Psoas muscle (tissue), 8 donors: ENCODE measurements around the gene C10orf95. TPM values are rescaled to one million over a fixed set of nuclear protein-coding genes. Genes with fewer than 3 reads are reported as not detected.
"Not testable (repeated sequence)": the region's sequence is repeated elsewhere in the genome, so short reads cannot be mapped to it uniquely, and the experiment has no call there.

ENCODE experiments used
- ATAC-seq, 4 donors: fragments of 200-7000 bp; cut with Tn5 transposase; one replicate each; pipeline ENCODE4 v1.9.1; 2020; ENCODE audit warnings: moderate library complexity in 3 of 4, mild to moderate bottlenecking in 2 of 4
- DNase-seq, 2 donors: peaks; one replicate each; pipeline ENCODE4 v3.0.0-alpha.2; 2020
- H3K27ac ChIP-seq: fragments of 200-600 bp; one replicate; pipeline ENCODE4 v1.8.0; 2022
- H3K27me3 ChIP-seq, 3 donors: fragments of 200-600 bp in 1 of 3; one replicate each; pipeline versions ENCODE4 v1.6.1 to v1.8.0; 2013 to 2022; ENCODE audit warnings: low read length in 2 of 3, mild to moderate bottlenecking in 2 of 3, moderate library complexity in 1 of 3; ENCODE audit not compliant: insufficient read depth in 3 of 3
- H3K36me3 ChIP-seq, 2 donors: fragments of 200-600 bp in 1 of 2; one replicate each; pipeline versions ENCODE4 v1.6.1 to v1.8.0; 2013 to 2022; ENCODE audit warnings: low read depth in 1 of 2, mild to moderate bottlenecking in 1 of 2, moderate library complexity in 1 of 2; ENCODE audit not compliant: insufficient read depth in 1 of 2
- H3K4me1 ChIP-seq: fragments of 200-600 bp; one replicate; pipeline ENCODE4 v1.8.0; 2022
- H3K4me3 ChIP-seq: fragments of 200-600 bp; one replicate; pipeline ENCODE4 v1.8.0; 2022; ENCODE audit warnings: mild to moderate bottlenecking
- H3K9me3 ChIP-seq: fragments of 200-600 bp; one replicate; pipeline ENCODE4 v1.8.0; 2022
- WGBS, 3 donors: extraction: QIAGEN DNeasy Blood & Tissue Kit; methylation state at CpG; one replicate each; pipeline versions ENCODE4 v1.1.6 to v1.1.7; 2013; 5-methylcytosine and 5-hydroxymethylcytosine counted together
- intact Hi-C, 2 donors: fragments of 100-400 bp; cut with DNase I; formaldehyde crosslinking; loops; one replicate each; pipeline versions ENCODE4 v1.11.0 to v1.14.2; 2022
- long read RNA-seq, 2 donors: library from polyadenylated mRNA; unstranded; transcript quantifications; one replicate each; pipeline ENCODE4 v2.0.0, GENCODE V29; 2021
- polyA plus RNA-seq, 3 donors: library from polyadenylated mRNA; stranded (reverse); fragments of 200-250 nt; gene quantifications; one replicate each; pipeline ENCODE4 v1.2.3, GENCODE V29; 2013
- total RNA-seq, 4 donors: library from RNA; stranded (reverse); fragmentation: NEBNext Ultra II Directional in 2 of 4; extraction: Animal tissue kit (Norgen Biotek cat#: 25700) in 2 of 4; gene quantifications; one replicate each; pipeline versions ENCODE4 v1.2.1 to v1.2.4, GENCODE V29; 2021 to 2023
- TF ChIP-seq, protein P1 (sequence below): fragments of 200-600 bp; IDR thresholded peaks from one replicate; pipeline ENCODE4 v1.8.0; 2022; ENCODE audit warnings: antibody characterized with exemption
- donor health status: healthy with polysubstance abuse.
- donor health status: DM: no; HTN: no; CAD: no; lungs with moderate emphysema.
- donor health status: Bipolar disorder and iron deficiency.
- donor health status: healthy.
- donor health status: DM: yes; HTN: yes; CAD: no.
- donor health status: DM: no; HTN: no; CAD: no.
- donor health status: DM: no; HTN: no; CAD: no.
- donor health status: DM: yes; HTN: yes; CAD: no.

The C10orf95 gene, protein sequence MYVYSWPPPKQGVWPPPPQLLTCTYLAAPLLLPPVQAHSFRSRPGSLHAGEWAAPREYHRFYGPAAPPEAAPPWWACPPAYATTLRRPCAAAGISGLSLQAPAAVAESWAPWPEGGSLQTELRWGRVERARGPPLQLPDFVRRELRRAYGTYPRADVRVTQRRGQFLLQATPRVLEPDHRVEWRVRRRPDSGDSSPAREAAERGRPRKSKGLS
- total RNA-seq (not detected), polyA plus RNA-seq (under 1 TPM in 1 of 3 donors, not detected in 2; 0.01 TPM)
- long read RNA-seq, donor 1 = 0 reads
- long read RNA-seq, donor 2 = 0 reads

DNA sequence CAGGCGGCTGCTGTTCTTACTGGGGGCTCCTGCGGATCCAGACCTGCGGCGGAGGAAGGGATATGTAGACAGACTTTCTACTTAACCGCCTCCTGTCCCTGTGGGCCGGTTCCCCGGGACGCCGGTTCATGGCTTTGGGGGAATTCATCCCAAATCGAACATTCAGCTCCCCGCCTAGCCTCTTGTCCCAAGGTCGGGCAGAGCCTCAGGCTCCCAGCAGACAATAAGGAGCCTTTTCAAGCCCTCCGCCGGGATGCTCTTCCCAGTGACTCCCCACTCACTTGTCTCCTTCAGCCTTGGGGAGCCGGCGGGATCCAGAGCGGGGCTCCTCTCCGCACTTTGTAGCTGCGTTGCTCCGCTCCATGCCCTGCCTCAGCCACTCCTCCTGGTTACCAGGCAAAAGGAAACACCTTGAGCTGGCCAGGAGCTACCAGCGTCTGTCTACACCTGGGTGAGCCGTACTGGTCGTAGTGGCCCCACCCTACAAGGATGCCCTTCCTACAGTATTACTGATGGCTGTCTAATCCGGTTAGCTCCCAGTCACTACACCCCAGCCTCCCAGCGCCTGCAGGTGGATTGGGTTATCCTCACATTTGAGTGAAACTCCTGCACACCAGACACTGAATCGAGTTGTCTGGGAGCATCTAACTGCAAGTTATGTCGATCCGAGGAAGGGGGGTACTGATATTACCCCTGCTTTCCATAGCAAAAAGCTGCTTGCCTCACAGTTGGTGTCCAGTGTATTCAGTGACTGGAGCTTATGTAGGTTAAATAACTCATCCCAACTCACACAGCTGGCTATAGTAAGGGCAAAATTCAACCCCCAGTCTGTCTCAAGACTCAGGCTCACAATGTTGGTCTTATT lies at the start of gene C10orf95:
Gene C10orf95 (minus strand): TSS at position 439 of the 865 bp plus-strand sequence. CDS start 450 bp downstream, outside the sequence.
- peak in 1 of 4 donors; percentile 1 for ATAC-seq
- peak within 1 kb of the TSS; percentile 87 for H3K27ac ChIP-seq

DNA sequence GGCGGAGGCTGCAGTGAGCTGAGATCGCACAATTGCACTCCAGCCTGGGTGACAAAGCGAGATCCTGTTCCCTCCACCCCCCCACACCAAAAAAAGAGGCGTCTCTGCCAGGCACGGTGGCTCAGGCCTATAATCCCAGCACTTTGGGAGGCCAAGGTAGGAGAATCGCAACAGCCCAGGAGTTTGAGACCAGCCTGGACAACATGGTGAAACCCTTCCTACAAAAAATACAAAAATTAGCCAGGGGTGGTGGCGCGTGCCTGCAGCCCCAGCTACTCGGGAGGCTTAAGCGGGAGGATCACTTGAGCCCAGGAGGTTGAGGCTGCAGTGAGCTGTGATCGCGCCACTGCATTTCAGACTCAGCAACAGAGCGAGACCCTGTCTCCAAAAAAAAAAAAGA lies 49.3 kb upstream of the C10orf95 start:
- Histone ChIP-seq H3K27ac (peak overlapping the region; percentile 97), H3K4me3 (peak overlapping the region; percentile 94), H3K4me1 (peaks cover 52% of the 10 kb centered on the region)
- DNase-seq, H3K27me3 ChIP-seq, H3K36me3 ChIP-seq, ATAC-seq, H3K9me3 ChIP-seq: not testable (repeated sequence)
- intact Hi-C loops = loop anchor here in 1 of 2 donors (5.0 kb wide), 1 partner anchor 348 kb away; the partner anchor contains the start of gene NOLC1
- 85 to 91% (median 90%) methylated on average over 13 of the region's 13 CpGs for WGBS, 3 donors

More for the DNA sequence above, at the start of gene C10orf95:
- Histone ChIP-seq H3K4me3 (peak within 1 kb of the TSS; percentile 78), H3K9me3 (no peaks in the 10 kb centered on the region), H3K27me3 (no peaks in the 10 kb centered on the region), H3K36me3 (no peaks in the 10 kb centered on the region), H3K4me1 (peaks cover 30% of the 10 kb centered on the region)
- TF ChIP-seq, protein P1, sequence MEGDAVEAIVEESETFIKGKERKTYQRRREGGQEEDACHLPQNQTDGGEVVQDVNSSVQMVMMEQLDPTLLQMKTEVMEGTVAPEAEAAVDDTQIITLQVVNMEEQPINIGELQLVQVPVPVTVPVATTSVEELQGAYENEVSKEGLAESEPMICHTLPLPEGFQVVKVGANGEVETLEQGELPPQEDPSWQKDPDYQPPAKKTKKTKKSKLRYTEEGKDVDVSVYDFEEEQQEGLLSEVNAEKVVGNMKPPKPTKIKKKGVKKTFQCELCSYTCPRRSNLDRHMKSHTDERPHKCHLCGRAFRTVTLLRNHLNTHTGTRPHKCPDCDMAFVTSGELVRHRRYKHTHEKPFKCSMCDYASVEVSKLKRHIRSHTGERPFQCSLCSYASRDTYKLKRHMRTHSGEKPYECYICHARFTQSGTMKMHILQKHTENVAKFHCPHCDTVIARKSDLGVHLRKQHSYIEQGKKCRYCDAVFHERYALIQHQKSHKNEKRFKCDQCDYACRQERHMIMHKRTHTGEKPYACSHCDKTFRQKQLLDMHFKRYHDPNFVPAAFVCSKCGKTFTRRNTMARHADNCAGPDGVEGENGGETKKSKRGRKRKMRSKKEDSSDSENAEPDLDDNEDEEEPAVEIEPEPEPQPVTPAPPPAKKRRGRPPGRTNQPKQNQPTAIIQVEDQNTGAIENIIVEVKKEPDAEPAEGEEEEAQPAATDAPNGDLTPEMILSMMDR = no peak
- 29 to 35% (median 30%) methylated on average over 25 to 28 of the region's 28 CpGs for WGBS, 3 donors
- intact Hi-C loops = no loop called here
- DNase-seq = no peak

DNA sequence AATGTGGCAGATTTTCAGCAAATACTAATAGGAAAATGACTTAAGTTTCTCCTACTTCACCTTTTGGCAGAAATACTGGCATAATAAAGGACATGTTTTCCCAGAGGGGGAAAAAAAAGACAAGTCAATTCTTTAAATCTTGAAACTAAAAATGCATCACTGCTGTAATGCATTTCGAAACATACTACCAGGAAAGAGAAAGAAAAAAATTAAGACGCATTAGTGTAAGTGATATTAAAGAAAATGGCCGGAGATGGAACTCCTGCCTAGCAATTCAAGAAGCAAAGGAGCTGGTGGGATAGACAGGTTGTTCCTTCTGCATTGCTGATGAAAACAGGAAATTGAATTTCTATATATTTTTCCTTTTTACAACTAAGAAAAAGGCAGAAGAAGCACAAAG lies 48.0 kb upstream of the C10orf95 start:
- Histone ChIP-seq H3K27ac (peak overlapping the region; percentile 97), H3K27me3 (no peaks in the 10 kb centered on the region), H3K9me3 (no peaks in the 10 kb centered on the region), H3K36me3 (peaks cover 0 to 7% of the 10 kb centered on the region in 2 donors), H3K4me3 (peak overlapping the region; percentile 5), H3K4me1 (peaks cover 52% of the 10 kb centered on the region)
- DNase-seq = no peak
- no peak for ATAC-seq
- intact Hi-C loops = no loop called here
- TF ChIP-seq, protein P1 = no peak
- WGBS, 3 donors = 78 to 88% (median 79%) methylated on average over 3 of the region's 3 CpGs

DNA sequence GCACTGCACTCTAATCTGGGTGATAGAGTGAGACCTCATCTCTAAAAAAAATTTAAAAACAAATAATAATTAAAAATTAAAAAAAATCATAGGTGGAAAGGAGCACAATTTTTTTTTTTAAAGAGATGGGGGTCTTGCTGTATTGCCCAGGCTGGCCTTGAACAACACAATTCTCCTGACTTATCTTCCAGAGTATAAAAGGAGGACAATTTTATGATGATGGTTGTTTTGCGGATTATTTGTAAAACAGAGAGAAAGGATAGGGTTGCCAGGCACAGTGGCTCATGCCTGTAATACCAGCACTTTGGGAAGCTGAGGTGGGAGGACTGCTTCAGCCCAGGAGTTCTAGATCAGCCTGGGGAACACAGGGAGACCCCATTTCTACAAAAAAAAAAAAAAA lies 46.2 kb upstream of the C10orf95 start:
- no peak overlapping the region for H3K4me3 ChIP-seq
- WGBS, 3 donors = 88 to 96% (median 93%) methylated on average over 1 of the region's 1 CpG
- H3K4me1 ChIP-seq = peaks cover 66% of the 10 kb centered on the region
- TF ChIP-seq, protein P1 = no peak
- no peak for ATAC-seq
- H3K27ac ChIP-seq = peak overlapping the region; percentile 6
- peaks cover 0 to 7% of the 10 kb centered on the region in 2 donors for H3K36me3 ChIP-seq
- no peaks in the 10 kb centered on the region for H3K9me3 ChIP-seq
- no peak for DNase-seq
- intact Hi-C loops = no loop called here
- H3K27me3 ChIP-seq = no peaks in the 10 kb centered on the region

DNA sequence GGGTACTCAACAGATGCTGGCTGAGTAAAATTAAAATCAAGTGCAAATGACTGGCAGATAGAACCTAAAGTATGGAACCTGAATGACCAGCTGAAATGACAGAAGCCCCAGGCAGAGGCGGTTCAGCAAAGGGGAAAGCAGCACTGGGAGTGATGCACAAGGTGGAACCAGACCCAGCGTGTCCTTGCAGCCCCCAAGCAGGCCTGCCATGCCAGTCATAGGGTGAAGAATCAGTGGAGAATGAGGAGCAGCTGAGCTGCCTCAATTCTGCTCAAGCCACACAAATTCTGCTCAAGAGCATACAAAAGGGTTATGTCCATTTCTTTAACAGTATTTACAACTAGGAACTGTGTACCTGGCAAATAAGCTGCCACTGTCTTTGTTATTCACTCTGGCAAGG lies 42.4 kb upstream of the C10orf95 start:
- peak in 2 of 4 donors; percentile 28 to 31 for ATAC-seq
- Histone ChIP-seq H3K27me3 (no peaks in the 10 kb centered on the region), H3K4me3 (peak overlapping the region; percentile 40), H3K27ac (peak overlapping the region; percentile 84), H3K36me3 (peaks cover 0 to 26% of the 10 kb centered on the region in 2 donors), H3K9me3 (no peaks in the 10 kb centered on the region), H3K4me1 (peaks cover 81% of the 10 kb centered on the region)
- no peak for DNase-seq
- TF ChIP-seq, protein P1 = no peak
- intact Hi-C loops = no loop called here
- WGBS, 3 donors = 71 to 87% (median 86%) methylated on average over 2 of the region's 2 CpGs
